Panc1 (cell line): ENCODE results near the gene TERB2. TPM values are rescaled to one million over a fixed set of nuclear protein-coding genes. Genes with fewer than 3 reads are reported as not detected.
"Not testable (repeated sequence)": the region's sequence is repeated elsewhere in the genome, so short reads cannot be mapped to it uniquely, and the experiment has no call there.

ENCODE experiments used
- ATAC-seq: fragments of 200-7000 bp; cut with Tn5 transposase; 2 replicates; pipeline ENCODE4 v1.9.1; 2020; ENCODE audit warnings: mild to moderate bottlenecking, moderate library complexity
- BruUV-seq: library from RNA; stranded (reverse); fragments of 400-500 nt; replicated peaks from 2 replicates; lab custom pipeline; 2021; lab: Mats Ljungman, UMichigan
- CTCF ChIA-PET: fragments of 300-600 bp; sonication (Branson Sonifier 250); formaldehyde crosslinking; loops from one replicate; lab custom pipeline; 2022; ENCODE audit warnings: antibody characterized with exemption; lab: Charles Lee
- POLR2A ChIA-PET: fragments of 300-600 bp; sonication (Branson Sonifier 250); formaldehyde crosslinking; loops from one replicate; lab custom pipeline; 2022; ENCODE audit warnings: antibody characterized with exemption; lab: Charles Lee
- DNase-seq: peaks from one replicate; pipeline ENCODE4 v3.0.0-alpha.2; 2010; ENCODE audit warnings: low read depth, low spot score
- H3K27ac ChIP-seq: 2 replicates; pipeline ENCODE4 v1.5.1; 2011; ENCODE audit warnings: mild to moderate bottlenecking, low read length, inconsistent platforms
- H3K27me3 ChIP-seq: fragments of 200-500 bp; sonication (Bioruptor generic); 2 replicates; pipeline ENCODE4 v1.6.0; 2014; ENCODE audit warnings: low read length, inconsistent platforms; ENCODE audit not compliant: control insufficient read depth, insufficient read depth
- H3K36me3 ChIP-seq: fragments of 200-500 bp; sonication (Bioruptor generic); 2 replicates; pipeline ENCODE4 v1.5.1; 2014; ENCODE audit warnings: inconsistent platforms, mild to moderate bottlenecking, low read length, moderate library complexity; ENCODE audit not compliant: control insufficient read depth, insufficient read depth
- H3K4me1 ChIP-seq: 2 replicates; pipeline ENCODE4 v1.5.1; 2011; ENCODE audit warnings: inconsistent platforms, mild to moderate bottlenecking, low read length, moderate library complexity; ENCODE audit not compliant: control insufficient read depth, insufficient read depth
- H3K4me3 ChIP-seq, 2 experiments: 2 replicates each; pipeline ENCODE4 v1.5.1; 2011 to 2012; ENCODE audit warnings: low read depth in 2 of 2, low read length in 2 of 2, mild to moderate bottlenecking in 2 of 2, inconsistent platforms in 1 of 2, moderate library complexity in 1 of 2
- H3K9me3 ChIP-seq: fragments of 200-500 bp; sonication (Bioruptor generic); 2 replicates; pipeline ENCODE4 v1.5.1; 2014; ENCODE audit warnings: low read depth, mild to moderate bottlenecking, inconsistent platforms, low read length, moderate library complexity; ENCODE audit not compliant: control insufficient read depth, insufficient read depth
- CTCF ChIP-seq: fragments of 450-650 bp; IDR thresholded peaks from 2 replicates; pipeline ENCODE4 v1.5.1; 2017; ENCODE audit warnings: mild to moderate bottlenecking
- POLR2AphosphoS5 ChIP-seq: IDR thresholded peaks from 2 replicates; pipeline ENCODE4 v1.6.1; 2012; ENCODE audit warnings: mild to moderate bottlenecking, low read depth, low read length, moderate library complexity
- SIN3A ChIP-seq: IDR thresholded peaks from 2 replicates; pipeline ENCODE4 v1.6.1; 2012; ENCODE audit warnings: low read depth, mild to moderate bottlenecking, low read length, moderate library complexity, borderline replicate concordance; ENCODE audit not compliant: insufficient read depth
- TCF7L2 ChIP-seq: IDR thresholded peaks from 2 replicates; pipeline ENCODE4 v1.6.1; 2011; ENCODE audit warnings: mild to moderate bottlenecking, low read depth, low read length, inconsistent platforms
- in situ Hi-C: cut with HindIII; loops from 2 replicates; pipeline ENCODE4 v1.10.0; 2016; ENCODE audit warnings: low sequenced_read_pairs, low pct_unique_long_range_greater_than_20kb
- intact Hi-C: fragments of 100-400 bp; cut with micrococcal nuclease; formaldehyde crosslinking; loops from one replicate; pipeline ENCODE4 v1.10.0; 2022; ENCODE audit not compliant: unreplicated experiment
- total RNA-seq: library from RNA; stranded (reverse); gene quantifications from one replicate; pipeline ENCODE4 v1.2.1, GENCODE V29; 2021; ENCODE audit not compliant: unreplicated experiment
- TF ChIP-seq, protein P1 (sequence below), 2 experiments: IDR thresholded peaks; 2 replicates each; pipeline ENCODE4 v1.6.1; 2011 to 2012; ENCODE audit warnings: low read depth in 2 of 2, control low read depth in 1 of 2, low read length in 1 of 2, mild to moderate bottlenecking in 1 of 2, moderate library complexity in 1 of 2; ENCODE audit not compliant: insufficient read depth in 1 of 2

The TERB2 gene
- total RNA-seq, 1 experiment from 2014 or later: not detected

DNA sequence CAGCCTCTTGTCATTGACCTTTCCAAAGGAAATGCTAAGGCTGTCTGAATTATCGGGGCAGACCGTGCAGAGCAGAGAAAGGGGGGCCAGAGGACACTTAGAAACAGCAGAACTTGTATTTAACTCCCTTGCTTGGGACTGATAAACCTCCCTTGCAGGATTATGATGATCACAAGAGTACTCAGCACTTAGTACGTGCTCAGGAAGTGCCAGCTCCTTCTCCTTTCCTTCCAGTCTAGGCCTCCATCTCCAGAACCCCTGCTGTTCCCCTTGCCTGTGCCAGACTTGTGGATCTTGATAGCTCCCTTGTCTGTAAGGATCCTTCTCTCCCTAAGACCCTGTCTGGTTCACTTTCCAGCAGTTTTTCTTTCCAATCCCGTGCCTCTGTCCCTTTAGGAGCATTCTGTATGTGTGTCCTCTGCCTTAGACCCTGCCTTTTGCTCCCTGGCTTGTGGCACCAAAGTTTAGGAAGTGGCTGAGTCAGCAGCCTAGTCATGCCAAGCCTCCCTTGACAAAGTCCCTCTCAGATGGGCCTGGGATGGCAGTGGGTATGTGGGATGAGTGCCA, 67.3 kb downstream of the TERB2 start:
- Histone ChIP-seq H3K4me3 (peak overlapping the region; percentile 76 to 87), H3K36me3 (no peaks in the 10 kb centered on the region; the same call in 1 of the 2 replicates), H3K4me1 (peaks cover 6% of the 10 kb centered on the region), H3K27ac (peak overlapping the region; percentile 89), H3K9me3 (no peaks in the 10 kb centered on the region), H3K27me3 (no peaks in the 10 kb centered on the region)
- no peak for DNase-seq
- no TSS peak for BruUV-seq
- TF ChIP-seq POLR2AphosphoS5 (no peak), CTCF (no peak), TCF7L2 (no peak), SIN3A (no peak)
- TF ChIP-seq, protein P1, sequence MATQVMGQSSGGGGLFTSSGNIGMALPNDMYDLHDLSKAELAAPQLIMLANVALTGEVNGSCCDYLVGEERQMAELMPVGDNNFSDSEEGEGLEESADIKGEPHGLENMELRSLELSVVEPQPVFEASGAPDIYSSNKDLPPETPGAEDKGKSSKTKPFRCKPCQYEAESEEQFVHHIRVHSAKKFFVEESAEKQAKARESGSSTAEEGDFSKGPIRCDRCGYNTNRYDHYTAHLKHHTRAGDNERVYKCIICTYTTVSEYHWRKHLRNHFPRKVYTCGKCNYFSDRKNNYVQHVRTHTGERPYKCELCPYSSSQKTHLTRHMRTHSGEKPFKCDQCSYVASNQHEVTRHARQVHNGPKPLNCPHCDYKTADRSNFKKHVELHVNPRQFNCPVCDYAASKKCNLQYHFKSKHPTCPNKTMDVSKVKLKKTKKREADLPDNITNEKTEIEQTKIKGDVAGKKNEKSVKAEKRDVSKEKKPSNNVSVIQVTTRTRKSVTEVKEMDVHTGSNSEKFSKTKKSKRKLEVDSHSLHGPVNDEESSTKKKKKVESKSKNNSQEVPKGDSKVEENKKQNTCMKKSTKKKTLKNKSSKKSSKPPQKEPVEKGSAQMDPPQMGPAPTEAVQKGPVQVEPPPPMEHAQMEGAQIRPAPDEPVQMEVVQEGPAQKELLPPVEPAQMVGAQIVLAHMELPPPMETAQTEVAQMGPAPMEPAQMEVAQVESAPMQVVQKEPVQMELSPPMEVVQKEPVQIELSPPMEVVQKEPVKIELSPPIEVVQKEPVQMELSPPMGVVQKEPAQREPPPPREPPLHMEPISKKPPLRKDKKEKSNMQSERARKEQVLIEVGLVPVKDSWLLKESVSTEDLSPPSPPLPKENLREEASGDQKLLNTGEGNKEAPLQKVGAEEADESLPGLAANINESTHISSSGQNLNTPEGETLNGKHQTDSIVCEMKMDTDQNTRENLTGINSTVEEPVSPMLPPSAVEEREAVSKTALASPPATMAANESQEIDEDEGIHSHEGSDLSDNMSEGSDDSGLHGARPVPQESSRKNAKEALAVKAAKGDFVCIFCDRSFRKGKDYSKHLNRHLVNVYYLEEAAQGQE (IDR thresholded peaks at IDR 0.05; ENCODE audit: insufficient read depth in 1 of 2, low read depth in 2 of 2, low read length in 1 of 2): no peak
- intact Hi-C loops: no loop called here
- ChIA-PET CTCF (interaction anchor here (1.9 kb wide), 1 partner anchor 55 kb away, joined by 5 read pairs; no protein-coding TSS in a partner anchor), POLR2A (no interaction called here)
- in situ Hi-C loops: no loop called here
- peak; percentile 14 for ATAC-seq

DNA sequence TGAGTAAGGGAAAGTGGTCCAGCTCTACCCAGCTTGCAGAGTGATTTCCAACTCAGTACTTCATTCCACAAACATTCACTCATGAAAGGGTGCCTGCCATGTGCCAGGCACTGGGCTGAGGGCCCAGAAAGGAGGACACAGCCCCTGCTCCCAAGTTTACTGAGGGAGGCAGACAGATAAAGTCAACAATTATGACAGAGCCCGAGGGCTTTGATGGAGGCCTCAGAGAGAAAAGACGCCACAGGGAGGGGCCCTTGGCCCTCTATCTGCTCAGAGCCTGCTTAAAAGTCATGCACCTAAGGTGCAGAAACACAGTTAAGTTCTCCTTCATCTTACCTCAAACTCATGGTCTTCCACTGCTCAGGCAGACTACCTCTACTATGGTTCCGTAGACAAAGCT, 68.2 kb downstream of the TERB2 start:
- POLR2A ChIA-PET, H3K9me3 ChIP-seq, H3K4me1 ChIP-seq, H3K4me3 ChIP-seq, in situ Hi-C loops, H3K36me3 ChIP-seq, intact Hi-C loops, H3K27me3 ChIP-seq, DNase-seq, H3K27ac ChIP-seq, CTCF ChIA-PET, ATAC-seq: not testable (repeated sequence)
- TSS peak; percentile 51 for BruUV-seq

DNA sequence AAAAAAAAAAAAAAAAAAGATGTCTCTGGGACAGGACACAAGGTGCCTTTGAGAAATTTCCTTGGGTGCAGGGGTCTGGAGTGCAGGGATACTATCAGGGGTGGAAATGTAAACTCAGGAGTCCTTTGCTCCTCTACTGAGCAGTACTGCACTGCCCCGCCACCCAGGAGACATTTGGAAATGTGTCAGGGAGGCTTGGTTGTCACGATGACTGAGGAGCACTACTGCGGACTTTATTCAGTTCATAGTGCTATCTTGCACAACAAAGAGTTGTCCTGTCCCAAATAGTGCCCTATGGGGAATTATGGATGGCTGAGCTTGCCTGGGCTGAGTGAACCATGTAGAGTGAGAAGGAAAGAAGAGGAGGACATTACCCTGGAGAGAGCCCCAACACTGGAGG, 69.1 kb downstream of the TERB2 start:
- H3K27me3 ChIP-seq, CTCF ChIA-PET, H3K9me3 ChIP-seq, in situ Hi-C loops, H3K4me3 ChIP-seq, H3K27ac ChIP-seq, BruUV-seq, ATAC-seq, intact Hi-C loops, H3K36me3 ChIP-seq, DNase-seq, H3K4me1 ChIP-seq: not testable (repeated sequence)
- POLR2A ChIA-PET: interaction anchor here (0.6 kb wide), 2 partner anchors 141 to 1535 kb away, joined by 3 to 4 read pairs; no protein-coding TSS in a partner anchor
